ENCODE results near the gene TRPM3. TPM values are rescaled to one million over a fixed set of nuclear protein-coding genes. Genes with fewer than 3 reads are reported as not detected.

TRPM3 gene
- total and polyA plus RNA-seq, 2 of the 8 experiments (the other 6 are each of a cell fraction or from before 2014, with no cell fraction given), result 2.4 to 10.9 TPM

GRCh38 chr9:70579686-70580085 lies 541.7 kb downstream of the TRPM3 start:
- no peak overlapping the region for H3K27ac ChIP-seq (ENCODE audit: low read depth, low read length)
- ChIA-PET POLR2A (ENCODE audit: partially characterized antibody) (interaction anchor here (1.1 kb wide), 1 partner anchor 10 kb away, joined by 3 read pairs; no protein-coding TSS in a partner anchor), CTCF (ENCODE audit: partially characterized antibody) (interaction anchor here (0.6 to 1.9 kb wide), 2 partner anchors 72 to 145 kb away, joined by 3 to 4 read pairs; no protein-coding TSS in a partner anchor)
- no peaks in the 10 kb centered on the region for H3K23me2 ChIP-seq (ENCODE audit: low read depth, low read length)
- no peak overlapping the region for H4K8ac ChIP-seq (ENCODE audit: extremely low read depth, insufficient read depth, low read length)
- no peaks in the 10 kb centered on the region for H3K36me3 ChIP-seq (ENCODE audit: control insufficient read depth in 2 of 4, insufficient read depth in 4 of 4, low read length in 3 of 4)
- FAIRE-seq, result no peak
- no peaks in the 10 kb centered on the region for H4K20me1 ChIP-seq (replicated peaks in 1 of 2; ENCODE audit: control insufficient read depth in 1 of 2, insufficient read depth in 2 of 2, low read length in 2 of 2)
- no peak overlapping the region for H2AK5ac ChIP-seq (ENCODE audit: low read depth, low read length)
- no peaks in the 10 kb centered on the region for H3K79me1 ChIP-seq (ENCODE audit: low read depth, low read length)
- DNase-seq (ENCODE audit: low read depth in 1 of 2, low spot score in 2 of 2), result no peak
- H2BK120ac ChIP-seq (replicated peaks; ENCODE audit: low read depth, low read length), result no peak overlapping the region
- H3K4me1 ChIP-seq (replicated peaks in 1 of 4; ENCODE audit: control insufficient read depth in 3 of 4, insufficient read depth in 4 of 4, low read length in 3 of 4), result peaks cover 0 to 3% (median 1%) of the 10 kb centered on the region in 4 experiments; a peak in 3 of 7 replicates
- H3K4ac ChIP-seq (replicated peaks; ENCODE audit: insufficient read length, low read depth, low read length), result no peak overlapping the region
- no peak overlapping the region for H3K9ac ChIP-seq (replicated peaks in 1 of 4; ENCODE audit: extremely low read depth in 1 of 4, low read depth in 3 of 4, low read length in 3 of 4)
- H3K79me2 ChIP-seq (ENCODE audit: control insufficient read depth in 1 of 2, insufficient read depth in 2 of 2, low read length in 2 of 2), result no peaks in the 10 kb centered on the region
- no peak overlapping the region for H4K91ac ChIP-seq (replicated peaks; ENCODE audit: insufficient read length, low read length)
- no peak overlapping the region for H4K5ac ChIP-seq (ENCODE audit: insufficient read length, low read depth, low read length)
- no peak overlapping the region for H3K4me3 ChIP-seq (ENCODE audit: extremely low read depth in 1 of 4, insufficient read depth in 2 of 4, low read depth in 3 of 4, low read length in 4 of 4)
- no peak overlapping the region for H3K23ac ChIP-seq (ENCODE audit: insufficient read length)
- H3K18ac ChIP-seq (ENCODE audit: extremely low read depth, low read length), result no peak overlapping the region
- H3K27me3 ChIP-seq (replicated peaks in 1 of 4; ENCODE audit: control insufficient read depth in 3 of 4, extremely low read depth in 1 of 4, insufficient read depth in 3 of 4, low read length in 3 of 4), result no peaks in the 10 kb centered on the region
- no peak overlapping the region for H2BK20ac ChIP-seq (ENCODE audit: low read length)
- H3K4me2 ChIP-seq (ENCODE audit: insufficient read depth in 1 of 2, low read depth in 2 of 2, low read length in 2 of 2), result no peak overlapping the region
- H2BK15ac ChIP-seq (ENCODE audit: low read length), result no peak overlapping the region
- H2BK12ac ChIP-seq (ENCODE audit: low read depth, low read length), result no peak overlapping the region
- no peaks in the 10 kb centered on the region for H3K9me3 ChIP-seq (ENCODE audit: insufficient read depth in 2 of 2, low read depth in 1 of 2, low read length in 1 of 2)
- H2BK5ac ChIP-seq (ENCODE audit: low read depth, low read length), result no peak overlapping the region
- whole genome bisulfite sequencing, 2 experiments (ENCODE audit: extremely low coverage in 1 of 2, insufficient coverage in 1 of 2, insufficient read length in 1 of 2, insufficient replicate concordance in 2 of 2, low coverage in 1 of 2, low lambda C conversion rate in 2 of 2, missing lambda C conversion rate in 1 of 2), result 82% methylated on average over 7 of the region's 7 CpGs; no CpG with 5 or more reads in 1 of the 2 experiments
- H2AFZ ChIP-seq (ENCODE audit: low read length), result no peak overlapping the region
- H3K56ac ChIP-seq (replicated peaks; ENCODE audit: insufficient read length, low read depth, low read length), result no peak overlapping the region
- no peak overlapping the region for H3K14ac ChIP-seq (ENCODE audit: insufficient read length)
- TF ChIP-seq ATF3 (IDR thresholded peaks at IDR 0.05; ENCODE audit: insufficient read depth, low read depth, low read length) (no peak), E2F6 (IDR thresholded peaks at IDR 0.05) (no peak), TBP (IDR thresholded peaks at IDR 0.05; ENCODE audit: low read depth, low read length) (no peak), MAFK (IDR thresholded peaks at IDR 0.05; ENCODE audit: low read depth, low read length) (no peak), BRCA1 (IDR thresholded peaks at IDR 0.05; ENCODE audit: low read depth, low read length) (no peak), JUN (IDR thresholded peaks at IDR 0.05; ENCODE audit: low read depth, low read length) (no peak)

Measured in H1 (cell line).